ENCODE data around the gene SPSB4. TPM values are rescaled to one million over a fixed set of nuclear protein-coding genes. Genes with fewer than 3 reads are reported as not detected.
A peak's percentile ranks its signal among the peaks of the same experiment; 100 is the strongest.

Gene SPSB4
- total and polyA plus RNA-seq, 2 of the 8 experiments (the other 6 are each of a cell fraction or from before 2014, with no cell fraction given), result 15.1 to 17.2 TPM

GRCh38 chr3:141127344-141128125, 76.4 kb downstream of the SPSB4 start:
- Histone ChIP-seq H3K23ac (ENCODE audit: insufficient read length) (no peak overlapping the region), H3K56ac (replicated peaks; ENCODE audit: insufficient read length, low read depth, low read length) (no peak overlapping the region), H2BK12ac (ENCODE audit: low read depth, low read length) (no peak overlapping the region), H3K9me3 (ENCODE audit: insufficient read depth in 2 of 2, low read depth in 1 of 2, low read length in 1 of 2) (no peaks in the 10 kb centered on the region), H4K5ac (ENCODE audit: insufficient read length, low read depth, low read length) (no peak overlapping the region), H2AK5ac (ENCODE audit: low read depth, low read length) (0 out of 2 replicates have a peak overlapping the region, but pooled peaks have one; percentile 4), H3K27me3 (replicated peaks in 1 of 4; ENCODE audit: control insufficient read depth in 3 of 4, extremely low read depth in 1 of 4, insufficient read depth in 3 of 4, low read length in 3 of 4) (no peaks in the 10 kb centered on the region), H2AFZ (ENCODE audit: low read length) (no peak overlapping the region), H3K4ac (replicated peaks; ENCODE audit: insufficient read length, low read depth, low read length) (no peak overlapping the region), H3K14ac (ENCODE audit: insufficient read length) (no peak overlapping the region), H2BK20ac (ENCODE audit: low read length) (no peak overlapping the region), H4K91ac (replicated peaks; ENCODE audit: insufficient read length, low read length) (no peak overlapping the region), H2BK5ac (ENCODE audit: low read depth, low read length) (no peak overlapping the region), H3K23me2 (ENCODE audit: low read depth, low read length) (no peaks in the 10 kb centered on the region; the same call in 1 of the 2 replicates), H3K18ac (ENCODE audit: extremely low read depth, low read length) (no peak overlapping the region), H3K9ac (replicated peaks in 1 of 4; ENCODE audit: extremely low read depth in 1 of 4, low read depth in 3 of 4, low read length in 3 of 4) (no peak overlapping the region), H3K4me1 (replicated peaks in 1 of 4; ENCODE audit: control insufficient read depth in 3 of 4, insufficient read depth in 4 of 4, low read length in 3 of 4) (0 out of 7 replicates have a peak, but pooled peaks cover 0 to under 1% (median 0%) of the 10 kb centered on the region in 4 experiments), H3K79me2 (ENCODE audit: control insufficient read depth in 1 of 2, insufficient read depth in 2 of 2, low read length in 2 of 2) (no peaks in the 10 kb centered on the region), H2BK120ac (replicated peaks; ENCODE audit: low read depth, low read length) (no peak overlapping the region), H2BK15ac (ENCODE audit: low read length) (no peak overlapping the region), H4K8ac (ENCODE audit: extremely low read depth, insufficient read depth, low read length) (no peak overlapping the region), H3K36me3 (ENCODE audit: control insufficient read depth in 2 of 4, insufficient read depth in 4 of 4, low read length in 3 of 4) (no peaks in the 10 kb centered on the region), H3K4me3 (ENCODE audit: extremely low read depth in 1 of 4, insufficient read depth in 2 of 4, low read depth in 3 of 4, low read length in 4 of 4) (no peak overlapping the region), H3K79me1 (ENCODE audit: low read depth, low read length) (no peaks in the 10 kb centered on the region), H4K20me1 (replicated peaks in 1 of 2; ENCODE audit: control insufficient read depth in 1 of 2, insufficient read depth in 2 of 2, low read length in 2 of 2) (peaks cover 0 to 2% of the 10 kb centered on the region in 2 experiments), H3K27ac (ENCODE audit: low read depth, low read length) (no peak overlapping the region), H3K4me2 (ENCODE audit: insufficient read depth in 1 of 2, low read depth in 2 of 2, low read length in 2 of 2) (no peak overlapping the region)
- 85% methylated on average over 9 of the region's 9 CpGs; no CpG with 5 or more reads in 1 of the 2 experiments for WGBS, 2 experiments (ENCODE audit: extremely low coverage in 1 of 2, insufficient coverage in 1 of 2, insufficient read length in 1 of 2, insufficient replicate concordance in 2 of 2, low coverage in 1 of 2, low lambda C conversion rate in 2 of 2, missing lambda C conversion rate in 1 of 2)
- FAIRE-seq (no peak), DNase-seq (ENCODE audit: low read depth in 1 of 2, low spot score in 2 of 2) (no peak)
- ChIA-PET POLR2A (ENCODE audit: partially characterized antibody) (no interaction called here), CTCF (ENCODE audit: partially characterized antibody) (interaction anchor here (0.7 to 6.9 kb wide), 5 partner anchors 12 to 180 kb away, joined by 3 to 44 read pairs (median 4); no protein-coding TSS in a partner anchor)
- TF ChIP-seq NANOG (IDR thresholded peaks at IDR 0.05; ENCODE audit: insufficient read depth, low read depth, low read length, poor library complexity, severe bottlenecking), result no peak
- TF ChIP-seq SIN3A (conservative IDR thresholded peaks at IDR 0.05 in 1 of 2, IDR thresholded peaks at IDR 0.05 in 1 of 2; ENCODE audit: low read depth in 1 of 2, low read length in 2 of 2), result no peak
- no peak for TF ChIP-seq RAD21 (IDR thresholded peaks at IDR 0.05 in 1 of 2, conservative IDR thresholded peaks at IDR 0.05 in 1 of 2; ENCODE audit: low read depth in 2 of 2, low read length in 2 of 2)
- no peak for TF ChIP-seq RNF2 (IDR thresholded peaks at IDR 0.05; ENCODE audit: borderline replicate concordance, low read depth, low read length, missing control alignments, poor library complexity, severe bottlenecking)
- no peak for TF ChIP-seq SIRT6 (IDR thresholded peaks at IDR 0.05; ENCODE audit: low read length)
- TF ChIP-seq SP1 (IDR thresholded peaks at IDR 0.05; ENCODE audit: low read depth, low read length), result no peak

Measured in H1 (cell line).